WERI-Rb-1 (cell line): Measurements from ENCODE around the gene ANHX.

Experiments used
- DNase-seq: peaks from one replicate; pipeline ENCODE4 v3.0.0-alpha.2; 2020
- H3K27ac ChIP-seq: fragments of 250-450 bp; sonication (Bioruptor Pico); 2 replicates; pipeline ENCODE4 v1.5.1; 2020; ENCODE audit warnings: mild to moderate bottlenecking, moderate library complexity
- H3K27me3 ChIP-seq: fragments of 250-450 bp; sonication (Bioruptor Pico); 2 replicates; pipeline ENCODE4 v1.5.1; 2021; ENCODE audit warnings: mild to moderate bottlenecking, low read depth, moderate library complexity; ENCODE audit not compliant: insufficient read depth, severe bottlenecking
- H3K36me3 ChIP-seq: fragments of 250-450 bp; sonication (Bioruptor Pico); 2 replicates; pipeline ENCODE4 v1.5.1; 2020; ENCODE audit warnings: mild to moderate bottlenecking, moderate library complexity
- H3K4me3 ChIP-seq: 2 replicates; pipeline ENCODE4 v1.5.1; 2011; ENCODE audit warnings: low read depth, mild to moderate bottlenecking, control low read depth, low read length
- H3K9me3 ChIP-seq: fragments of 250-450 bp; sonication (Bioruptor Pico); 2 replicates; pipeline ENCODE4 v1.5.1; 2021; ENCODE audit warnings: mild to moderate bottlenecking, moderate library complexity; ENCODE audit not compliant: severe bottlenecking
- TF ChIP-seq, protein P1 (sequence below): IDR thresholded peaks from 2 replicates; pipeline ENCODE4 v1.5.1; 2011; ENCODE audit warnings: low read depth, mild to moderate bottlenecking, control low read depth, inconsistent platforms, low read length

ANHX gene

DNA sequence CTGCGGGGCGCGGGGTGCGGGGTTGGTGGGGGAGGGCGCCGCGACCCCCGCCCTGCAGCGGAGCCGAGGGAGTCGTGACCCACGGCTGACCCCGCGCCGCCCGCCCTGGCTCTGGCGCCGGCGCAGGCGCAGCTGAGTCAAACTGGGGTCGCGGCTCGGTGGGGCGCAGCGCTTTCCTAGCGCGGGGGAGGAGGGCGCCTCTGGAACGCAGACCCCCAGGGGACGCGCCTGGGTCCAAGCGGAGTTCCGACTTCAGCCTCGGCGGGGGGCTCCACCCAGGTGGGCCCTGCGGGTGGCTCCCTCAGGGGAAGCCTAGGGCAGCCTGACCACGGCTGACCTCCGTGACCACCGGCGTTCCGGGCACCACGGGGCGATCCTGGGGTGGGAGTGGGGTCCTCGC lies 467 bp upstream of the ANHX start:
- Histone ChIP-seq H3K4me3 (no peak overlapping the region), H3K27me3 (peaks cover 17% of the 10 kb centered on the region), H3K9me3 (peaks cover 49% of the 10 kb centered on the region), H3K27ac (no peak overlapping the region), H3K36me3 (no peaks in the 10 kb centered on the region)
- TF ChIP-seq, protein P1, sequence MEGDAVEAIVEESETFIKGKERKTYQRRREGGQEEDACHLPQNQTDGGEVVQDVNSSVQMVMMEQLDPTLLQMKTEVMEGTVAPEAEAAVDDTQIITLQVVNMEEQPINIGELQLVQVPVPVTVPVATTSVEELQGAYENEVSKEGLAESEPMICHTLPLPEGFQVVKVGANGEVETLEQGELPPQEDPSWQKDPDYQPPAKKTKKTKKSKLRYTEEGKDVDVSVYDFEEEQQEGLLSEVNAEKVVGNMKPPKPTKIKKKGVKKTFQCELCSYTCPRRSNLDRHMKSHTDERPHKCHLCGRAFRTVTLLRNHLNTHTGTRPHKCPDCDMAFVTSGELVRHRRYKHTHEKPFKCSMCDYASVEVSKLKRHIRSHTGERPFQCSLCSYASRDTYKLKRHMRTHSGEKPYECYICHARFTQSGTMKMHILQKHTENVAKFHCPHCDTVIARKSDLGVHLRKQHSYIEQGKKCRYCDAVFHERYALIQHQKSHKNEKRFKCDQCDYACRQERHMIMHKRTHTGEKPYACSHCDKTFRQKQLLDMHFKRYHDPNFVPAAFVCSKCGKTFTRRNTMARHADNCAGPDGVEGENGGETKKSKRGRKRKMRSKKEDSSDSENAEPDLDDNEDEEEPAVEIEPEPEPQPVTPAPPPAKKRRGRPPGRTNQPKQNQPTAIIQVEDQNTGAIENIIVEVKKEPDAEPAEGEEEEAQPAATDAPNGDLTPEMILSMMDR = no peak
- no peak for DNase-seq

DNA sequence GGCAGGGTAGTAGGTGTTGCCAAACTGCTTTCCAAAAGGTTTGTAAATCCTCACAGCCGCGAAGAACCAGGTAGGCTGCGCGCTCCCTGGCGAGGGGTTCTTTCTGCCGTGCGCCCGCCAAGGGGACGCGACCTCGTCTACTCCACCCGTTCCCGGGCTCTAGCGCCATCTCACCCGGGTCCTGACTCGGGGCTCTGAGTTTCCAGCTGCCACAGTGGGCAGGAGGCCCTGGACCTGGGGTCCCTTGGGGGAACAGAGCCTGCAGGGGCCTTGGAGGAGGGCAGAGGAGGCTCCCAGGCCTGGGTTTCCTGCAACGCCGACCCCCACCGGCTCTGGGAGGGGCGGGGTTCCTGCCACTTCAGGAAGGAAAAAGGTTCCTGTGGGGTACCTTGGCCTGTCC lies 706 bp downstream of the ANHX start:
- DNase-seq = no peak
- Histone ChIP-seq H3K9me3 (peaks cover 46% of the 10 kb centered on the region), H3K27me3 (peaks cover 13% of the 10 kb centered on the region), H3K27ac (no peak overlapping the region), H3K4me3 (no peak overlapping the region), H3K36me3 (no peaks in the 10 kb centered on the region)
- TF ChIP-seq, protein P1 = no peak

DNA sequence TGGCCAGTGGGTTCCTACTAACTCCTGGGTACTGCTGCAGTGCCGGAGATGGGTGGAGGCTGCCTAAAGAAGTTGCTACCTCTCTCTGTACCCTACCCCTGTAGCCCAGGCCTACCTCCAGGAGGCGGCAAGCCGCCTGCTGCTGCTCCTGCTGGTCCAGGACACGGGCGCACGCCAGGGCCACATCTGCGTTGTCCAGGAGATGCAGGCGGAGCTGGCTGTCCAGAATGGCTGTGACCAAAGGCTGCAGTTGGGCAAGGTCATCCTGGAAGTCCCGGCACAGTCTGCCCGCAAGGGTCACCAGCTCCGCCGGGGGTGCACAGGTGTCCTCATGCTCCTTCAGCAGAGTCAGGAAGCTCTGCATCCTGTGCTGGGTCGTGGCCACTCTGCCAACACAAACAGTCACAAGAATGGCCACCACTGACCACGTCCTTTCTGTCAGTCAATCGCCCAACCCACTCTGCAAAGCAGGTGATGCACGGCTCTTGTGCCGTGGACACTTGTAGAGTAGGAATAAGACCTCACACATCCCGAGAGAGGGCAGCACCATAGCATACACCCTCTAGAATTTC lies 1.6 kb downstream of the ANHX start:
- no peak overlapping the region for H3K27ac ChIP-seq
- H3K9me3 ChIP-seq = peaks cover 41% of the 10 kb centered on the region
- no peak for DNase-seq

DNA sequence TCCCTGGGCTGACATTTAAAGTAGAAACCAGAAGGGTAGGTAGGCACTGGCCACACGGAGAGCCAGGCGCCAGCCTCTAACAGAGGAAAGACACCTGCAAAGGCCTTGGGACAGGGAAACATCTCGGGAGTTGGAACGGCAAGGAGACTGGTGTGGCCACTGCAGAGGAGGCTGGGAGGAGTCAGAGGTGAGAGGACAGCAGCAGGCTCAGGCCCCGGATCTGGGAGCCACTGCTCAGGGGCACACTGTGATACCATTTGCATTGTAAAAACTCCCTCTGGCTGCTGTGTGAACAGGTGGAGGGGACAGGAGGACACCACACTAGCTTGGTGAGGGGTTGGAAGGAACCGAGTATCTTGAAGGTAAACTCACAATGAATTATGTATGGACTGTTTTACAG lies 2.7 kb downstream of the ANHX start:
- Histone ChIP-seq H3K4me3 (no peak overlapping the region), H3K27me3 (peaks cover 13% of the 10 kb centered on the region), H3K27ac (no peak overlapping the region), H3K36me3 (no peaks in the 10 kb centered on the region), H3K9me3 (peaks cover 34% of the 10 kb centered on the region)
- DNase-seq = no peak
- TF ChIP-seq, protein P1 = no peak

More for the DNA sequence above, 1.6 kb downstream of the ANHX start:
- Histone ChIP-seq H3K27me3 (peaks cover 13% of the 10 kb centered on the region), H3K36me3 (no peaks in the 10 kb centered on the region), H3K4me3 (no peak overlapping the region)
- TF ChIP-seq, protein P1 = no peak

DNA sequence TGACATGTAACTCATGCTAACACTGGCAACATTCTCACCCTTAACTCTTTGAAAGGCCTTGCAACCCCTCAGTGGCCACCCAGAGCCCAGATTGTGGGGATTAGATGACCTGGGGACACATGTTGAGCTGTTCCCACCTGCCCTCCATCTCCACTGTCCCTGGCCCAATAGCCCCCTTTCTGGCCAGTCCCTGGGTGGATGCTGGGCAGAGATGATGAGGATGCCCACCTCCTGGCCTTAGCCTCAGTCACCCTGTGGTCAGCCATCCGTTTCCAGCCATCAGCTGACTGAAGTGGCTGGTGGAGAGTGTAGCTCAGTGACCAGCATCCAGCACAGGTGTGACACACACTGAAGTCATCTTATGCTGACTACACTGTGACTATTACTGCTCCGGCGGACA lies 4.7 kb downstream of the ANHX start:
- H3K9me3 ChIP-seq = peaks cover 32% of the 10 kb centered on the region
- H3K27ac ChIP-seq = no peak overlapping the region
- H3K4me3 ChIP-seq = no peak overlapping the region
- H3K36me3 ChIP-seq = no peaks in the 10 kb centered on the region
- DNase-seq = no peak
- peaks cover 15% of the 10 kb centered on the region for H3K27me3 ChIP-seq
- TF ChIP-seq, protein P1 = no peak

DNA sequence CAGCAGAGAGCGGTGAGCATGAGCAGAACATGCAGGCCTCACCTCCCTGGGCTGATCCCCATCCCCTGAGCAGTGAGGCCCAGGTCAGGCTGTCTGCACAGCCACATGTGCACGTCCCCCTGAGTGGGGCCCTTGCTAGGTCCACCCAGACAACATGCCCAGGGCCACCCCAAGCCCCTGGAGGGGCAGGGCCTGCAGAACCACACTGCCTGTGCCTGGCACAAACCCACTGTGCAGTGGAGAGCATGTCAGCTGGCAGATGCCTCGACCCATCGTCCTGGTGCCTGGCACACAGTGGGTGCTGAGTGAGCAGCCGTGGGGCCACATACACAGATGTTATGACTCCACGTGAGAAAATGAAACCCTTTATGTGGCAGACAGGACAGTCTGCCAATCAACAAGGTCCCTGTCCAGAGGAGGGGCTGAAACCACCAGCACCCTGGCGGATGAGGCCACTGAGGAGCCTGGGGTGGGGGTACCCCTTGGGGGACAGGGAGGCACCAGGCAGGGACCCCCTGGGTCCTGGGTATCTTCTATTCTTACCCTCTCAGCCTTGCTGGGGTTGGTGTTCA lies 8.3 kb downstream of the ANHX start:
- TF ChIP-seq, protein P1 = no peak
- H3K9me3 ChIP-seq = peaks cover 44% of the 10 kb centered on the region
- no peak for DNase-seq
- no peak overlapping the region for H3K27ac ChIP-seq
- H3K36me3 ChIP-seq = no peaks in the 10 kb centered on the region
- no peak overlapping the region for H3K4me3 ChIP-seq
- H3K27me3 ChIP-seq = peaks cover 33% of the 10 kb centered on the region
